Subcutaneous abdominal adipose tissue (tissue), 5 donors: Measurements from ENCODE around the gene SNRPA1.
"Not testable (repeated sequence)": the region's sequence is repeated elsewhere in the genome, so short reads cannot be mapped to it uniquely, and the experiment has no call there.

ENCODE experiments used
- H3K27ac ChIP-seq: one replicate; pipeline ENCODE4 v1.7.0; 2013; ENCODE audit warnings: low read depth, mild to moderate bottlenecking, inconsistent platforms, low read length, moderate library complexity
- H3K27me3 ChIP-seq, 5 donors: one replicate each; pipeline ENCODE4 v1.7.0; 2013; ENCODE audit warnings: low read length in 5 of 5, inconsistent platforms in 1 of 5; ENCODE audit not compliant: control insufficient read depth in 5 of 5, insufficient read depth in 4 of 5
- H3K36me3 ChIP-seq, 5 donors: one replicate each; pipeline ENCODE4 v1.7.0; 2013; ENCODE audit warnings: low read length in 5 of 5; ENCODE audit not compliant: control insufficient read depth in 5 of 5, insufficient read depth in 5 of 5
- H3K4me1 ChIP-seq, 5 donors: one replicate each; pipeline ENCODE4 v1.7.0; 2013; ENCODE audit warnings: low read length in 5 of 5, mild to moderate bottlenecking in 3 of 5, moderate library complexity in 1 of 5; ENCODE audit not compliant: control insufficient read depth in 5 of 5, insufficient read depth in 5 of 5
- H3K4me3 ChIP-seq, 5 donors: one replicate each; pipeline ENCODE4 v1.7.0; 2013; ENCODE audit warnings: low read length in 5 of 5, low read depth in 1 of 5
- H3K9ac ChIP-seq, 5 donors: one replicate each; pipeline ENCODE4 v1.7.0; 2013; ENCODE audit warnings: low read length in 5 of 5, mild to moderate bottlenecking in 4 of 5, moderate library complexity in 3 of 5
- H3K9me3 ChIP-seq, 5 donors: one replicate each; pipeline ENCODE4 v1.7.0; 2013; ENCODE audit warnings: low read length in 5 of 5; ENCODE audit not compliant: control insufficient read depth in 5 of 5
- donor health status: healthy.
- donor health status: healthy.
- donor health status: healthy.
- donor health status: healthy.
- donor health status: healthy.

Gene SNRPA1

DNA sequence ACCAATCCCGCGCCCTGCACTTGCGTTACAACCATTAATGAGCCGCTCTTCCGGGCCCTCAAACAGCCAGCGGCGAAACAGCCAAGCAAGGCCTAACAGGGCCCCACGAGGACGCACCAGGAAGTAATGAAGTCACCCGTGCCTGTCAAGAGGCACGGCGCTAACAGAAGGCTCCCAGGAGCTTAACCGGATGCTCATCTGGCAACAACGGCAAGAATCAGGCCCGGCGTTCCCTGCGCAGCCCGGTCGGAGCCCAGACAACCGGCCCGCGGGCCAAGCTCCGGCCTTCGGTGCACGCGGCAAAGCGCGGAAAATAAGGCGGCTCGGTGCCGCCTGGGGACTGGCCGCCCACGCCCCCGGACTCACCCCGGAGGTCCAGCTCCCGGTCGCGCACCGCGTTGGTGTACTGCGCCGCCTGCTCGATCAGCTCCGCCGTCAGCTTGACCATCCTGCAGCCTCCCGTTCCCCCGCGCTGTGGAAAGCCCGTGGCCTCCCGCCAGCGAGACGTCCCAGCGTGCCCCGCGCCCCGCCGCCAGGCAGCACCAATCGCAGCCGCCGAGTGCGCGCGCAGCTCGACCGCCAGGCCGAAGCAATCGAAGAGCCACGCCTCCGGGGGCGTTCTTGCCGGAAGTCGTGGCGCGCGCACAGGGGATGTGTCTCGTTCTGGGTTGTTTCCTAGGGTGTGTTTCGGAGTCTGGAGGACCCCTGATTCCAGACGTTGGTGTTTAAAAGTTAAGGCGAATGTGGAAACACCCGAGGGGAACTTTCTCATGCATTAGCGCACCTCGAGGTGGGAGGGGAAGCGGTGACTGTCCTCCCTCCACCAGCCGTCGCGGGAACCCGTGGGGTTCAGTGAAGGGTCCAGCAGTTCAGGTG, at the start of gene SNRPA1:
Gene SNRPA1 (minus strand): TSS at position 518 of the 876 bp plus-strand sequence. CDS start 70 bp downstream, at position 448.
- H3K4me3 ChIP-seq, result peak within 1 kb of the TSS; percentile 86 to 99 (median 96)
- peak within 1 kb of the TSS; percentile 89 to 96 (median 95) for H3K9ac ChIP-seq
- no peaks in the 10 kb centered on the region for H3K27me3 ChIP-seq
- H3K9me3 ChIP-seq, result no peaks in the 10 kb centered on the region
- H3K36me3 ChIP-seq, result peaks cover 0 to 12% (median 4%) of the 10 kb centered on the region in 5 donors
- peak within 1 kb of the TSS; percentile 95 for H3K27ac ChIP-seq
- H3K4me1 ChIP-seq, result peaks cover 7 to 27% (median 24%) of the 10 kb centered on the region in 5 donors

DNA sequence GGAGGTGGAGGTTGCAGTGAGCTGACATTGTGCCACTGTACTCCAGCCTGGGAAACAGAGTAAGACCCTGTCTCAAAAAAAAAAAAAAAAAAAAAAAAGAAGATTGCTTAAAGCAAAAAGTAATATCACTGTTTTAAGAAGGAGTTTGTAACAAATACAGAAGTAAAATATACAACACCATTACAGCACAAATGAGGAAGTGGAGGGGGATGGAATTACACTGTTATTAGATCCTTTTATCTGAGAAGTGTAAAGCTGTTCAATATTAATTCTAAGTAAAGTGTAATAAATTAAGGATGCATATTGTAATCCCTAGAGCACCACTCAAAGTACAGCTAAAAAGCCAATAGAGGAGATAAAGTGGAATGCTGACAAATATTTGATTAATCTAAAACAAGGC, 47.0 kb upstream of the SNRPA1 start:
- no peaks in the 10 kb centered on the region for H3K9me3 ChIP-seq
- no peaks in the 10 kb centered on the region for H3K4me1 ChIP-seq
- H3K4me3 ChIP-seq, result no peak overlapping the region
- H3K27ac ChIP-seq, result no peak overlapping the region
- H3K27me3 ChIP-seq, result peaks cover 0 to 3% (median 3%) of the 10 kb centered on the region in 5 donors
- no peak overlapping the region for H3K9ac ChIP-seq
- H3K36me3 ChIP-seq, result no peaks in the 10 kb centered on the region

DNA sequence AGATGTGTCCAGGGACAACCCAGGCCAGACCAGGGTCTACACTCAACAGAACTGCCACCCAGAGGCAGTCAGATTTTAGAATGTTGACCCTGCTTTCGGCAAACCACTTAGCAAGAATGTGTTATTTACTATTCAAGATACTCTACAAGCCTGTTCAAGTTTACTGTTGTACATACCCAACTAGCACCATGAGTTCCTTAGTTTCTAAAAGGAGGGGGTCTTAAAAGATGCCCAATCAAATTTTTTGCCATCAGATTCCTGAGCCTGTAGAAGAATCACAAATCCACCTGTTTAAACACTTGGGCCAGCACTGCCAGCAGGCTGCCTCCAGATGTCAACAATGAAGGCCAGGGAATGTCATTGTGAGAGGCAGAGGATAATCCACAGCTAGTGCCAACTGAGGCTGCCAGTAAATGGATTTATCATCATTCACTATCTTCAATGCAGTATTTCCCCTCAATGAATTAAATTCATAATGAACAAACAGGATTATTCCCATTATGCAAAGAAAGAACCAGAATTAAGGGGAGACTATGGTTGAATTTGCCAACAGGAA, 43.5 kb upstream of the SNRPA1 start:
- H3K9ac ChIP-seq, result no peak overlapping the region
- peaks cover 0 to 3% (median 3%) of the 10 kb centered on the region in 5 donors for H3K27me3 ChIP-seq
- no peak overlapping the region for H3K4me3 ChIP-seq
- no peak overlapping the region for H3K27ac ChIP-seq
- H3K4me1 ChIP-seq, result no peaks in the 10 kb centered on the region
- peaks cover 0 to 7% (median 2%) of the 10 kb centered on the region in 5 donors for H3K9me3 ChIP-seq
- H3K36me3 ChIP-seq, result no peaks in the 10 kb centered on the region

DNA sequence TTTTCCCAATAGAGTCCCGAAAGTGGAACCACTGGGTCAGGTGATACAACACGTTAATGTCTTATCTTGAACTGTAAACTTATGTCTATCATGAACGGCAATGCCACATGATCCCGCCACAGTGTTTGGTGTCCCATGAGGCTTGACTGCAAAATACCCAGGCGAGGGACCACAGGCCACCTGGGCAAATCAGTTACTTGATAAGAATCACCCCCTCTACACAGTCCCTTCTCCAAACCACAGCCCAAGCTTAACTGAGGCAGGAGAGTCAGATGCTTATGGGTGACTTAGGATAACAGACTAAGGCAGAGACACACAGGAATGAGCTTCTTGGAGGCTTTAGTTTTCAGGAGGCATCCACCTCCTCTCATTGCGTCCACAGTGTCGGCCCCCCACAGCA, 42.9 kb upstream of the SNRPA1 start:
- no peaks in the 10 kb centered on the region for H3K36me3 ChIP-seq
- H3K27me3 ChIP-seq, result peaks cover 0 to 3% (median 3%) of the 10 kb centered on the region in 5 donors
- H3K9me3 ChIP-seq, result peaks cover 0 to 7% (median 2%) of the 10 kb centered on the region in 5 donors
- H3K9ac ChIP-seq, result no peak overlapping the region
- no peak overlapping the region for H3K27ac ChIP-seq
- no peak overlapping the region for H3K4me3 ChIP-seq
- H3K4me1 ChIP-seq, result no peaks in the 10 kb centered on the region

DNA sequence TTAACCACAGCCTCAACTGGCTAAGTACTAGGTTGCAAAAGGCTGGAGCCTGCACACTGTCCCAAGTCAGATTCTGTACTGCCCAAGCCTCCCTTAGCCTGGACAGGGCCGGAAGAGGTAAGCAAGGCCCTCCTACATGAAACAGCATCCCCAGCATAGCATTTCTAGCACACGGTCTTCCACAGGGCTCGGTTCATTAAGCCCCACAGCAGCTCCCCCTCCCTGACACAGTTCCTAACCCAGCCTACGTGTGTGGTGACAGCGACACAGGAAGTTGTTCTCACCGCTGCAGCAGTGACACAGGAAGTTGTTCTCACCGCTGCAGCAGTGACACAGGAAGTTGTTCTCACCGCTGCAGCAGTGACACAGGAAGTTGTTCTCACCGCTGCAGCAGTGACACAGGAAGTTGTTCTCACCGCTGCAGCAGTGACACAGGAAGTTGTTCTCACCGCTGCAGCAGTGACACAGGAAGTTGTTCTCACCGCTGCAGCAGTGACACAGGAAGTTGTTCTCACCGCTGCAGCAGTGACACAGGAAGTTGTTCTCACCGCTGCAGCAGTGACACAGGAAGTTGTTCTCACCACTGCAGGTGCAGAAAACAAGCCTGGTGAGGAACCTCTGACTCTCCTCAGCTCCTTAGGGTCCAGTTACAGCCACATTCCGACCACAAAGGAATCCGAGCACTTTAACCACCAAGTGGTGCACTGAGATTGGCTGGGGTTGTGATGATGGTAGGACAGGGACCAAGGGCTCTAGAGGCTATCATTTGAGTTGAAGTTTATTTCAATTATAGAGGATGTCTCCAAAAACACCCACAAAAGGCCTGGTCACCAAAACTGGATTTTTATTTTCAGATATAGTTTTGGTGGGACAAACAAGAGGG, 39.1 kb upstream of the SNRPA1 start:
- not testable (repeated sequence) for H3K4me1 ChIP-seq, H3K27ac ChIP-seq, H3K9ac ChIP-seq, H3K9me3 ChIP-seq, H3K36me3 ChIP-seq
- peak overlapping the region in 1 of 5 donors; percentile 5 for H3K4me3 ChIP-seq
- H3K27me3 ChIP-seq, result peaks cover 0 to 13% (median 2%) of the 10 kb centered on the region in 5 donors

DNA sequence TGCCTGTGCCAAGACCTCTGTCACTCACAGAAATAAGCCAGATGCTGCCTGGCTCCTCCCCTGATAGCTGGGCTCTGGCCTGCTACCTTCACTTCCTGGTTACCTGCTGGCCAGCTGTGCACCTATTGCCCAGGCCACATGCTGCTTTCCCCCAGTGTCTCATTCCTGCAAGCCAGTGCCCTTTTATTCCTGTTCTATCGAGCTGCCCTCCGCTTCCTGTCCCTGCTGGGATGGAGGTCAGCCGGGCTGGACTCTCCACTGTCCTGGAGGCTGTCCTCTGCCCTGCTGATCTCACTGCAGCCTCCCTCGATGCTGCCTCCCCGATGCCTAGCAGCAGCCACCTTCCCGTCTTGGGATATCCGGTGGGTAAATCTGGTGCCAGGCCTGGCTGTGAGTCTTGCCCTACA, 37.0 kb upstream of the SNRPA1 start:
- H3K9me3 ChIP-seq, result peaks cover 0 to 7% (median 2%) of the 10 kb centered on the region in 5 donors
- no peak overlapping the region for H3K27ac ChIP-seq
- H3K36me3 ChIP-seq, result no peaks in the 10 kb centered on the region
- no peak overlapping the region for H3K4me3 ChIP-seq
- H3K27me3 ChIP-seq, result peaks cover 0 to 10% (median 2%) of the 10 kb centered on the region in 5 donors
- no peak overlapping the region for H3K9ac ChIP-seq
- H3K4me1 ChIP-seq, result no peaks in the 10 kb centered on the region

DNA sequence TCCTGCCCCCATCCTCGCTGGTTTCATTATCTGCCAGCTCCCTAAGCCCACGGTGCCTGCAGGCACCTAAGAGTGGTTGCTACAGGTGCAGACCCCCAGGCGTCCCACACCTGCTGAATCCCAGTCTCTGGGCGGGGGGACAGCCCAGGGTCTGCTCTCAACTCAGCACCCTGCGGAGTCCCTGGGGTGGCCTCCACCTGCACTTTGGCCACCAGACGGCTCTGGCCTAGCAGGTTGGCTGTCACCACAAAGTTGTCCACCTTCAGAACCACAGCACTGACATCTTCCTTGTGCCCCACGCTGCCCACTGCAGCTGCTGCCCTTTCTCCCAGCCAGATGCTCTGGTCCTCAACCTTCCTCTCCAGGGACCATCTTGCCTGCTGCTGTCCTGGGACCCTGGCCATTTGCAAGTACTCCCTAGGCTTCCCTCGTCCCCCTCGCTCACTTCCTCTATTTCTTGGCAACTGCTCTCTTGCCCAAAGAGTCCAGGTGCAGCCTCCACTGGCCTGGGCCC, 34.9 kb upstream of the SNRPA1 start:
- peaks cover 0 to 7% (median 2%) of the 10 kb centered on the region in 5 donors for H3K9me3 ChIP-seq
- H3K27ac ChIP-seq, result no peak overlapping the region
- no peak overlapping the region for H3K4me3 ChIP-seq
- peaks cover 4 to 11% (median 8%) of the 10 kb centered on the region in 5 donors for H3K27me3 ChIP-seq
- no peak overlapping the region for H3K9ac ChIP-seq
- H3K36me3 ChIP-seq, result no peaks in the 10 kb centered on the region
- H3K4me1 ChIP-seq, result no peaks in the 10 kb centered on the region

DNA sequence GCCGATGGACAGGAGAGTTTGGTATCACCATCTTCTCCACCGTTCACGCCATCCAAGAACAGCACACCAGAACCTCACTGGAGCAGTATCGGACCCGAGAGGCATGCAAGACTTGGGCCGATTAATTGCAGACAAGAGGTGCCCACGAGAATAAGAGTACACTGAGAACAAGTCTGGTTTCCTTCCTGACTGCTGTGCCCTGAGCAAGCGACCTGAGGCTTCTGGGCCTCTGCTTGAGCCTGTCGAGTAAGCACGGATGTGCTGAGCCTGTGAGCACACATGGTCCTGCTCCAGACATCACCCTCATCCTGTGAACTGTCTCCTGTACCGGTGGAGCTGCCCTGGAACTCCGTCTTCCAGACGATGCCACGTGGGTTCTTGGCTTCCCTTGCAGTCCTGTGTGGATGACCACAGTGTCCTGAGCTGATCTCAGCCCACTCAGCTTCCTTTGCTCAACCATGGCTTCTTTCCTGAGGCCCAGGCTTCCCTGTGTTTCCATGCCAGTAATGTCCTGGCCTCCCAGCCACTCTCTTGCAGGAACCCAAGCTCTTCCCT, 34.3 kb upstream of the SNRPA1 start:
- peaks cover 0 to 6% (median 2%) of the 10 kb centered on the region in 5 donors for H3K9me3 ChIP-seq
- H3K27me3 ChIP-seq, result peaks cover 4 to 11% (median 8%) of the 10 kb centered on the region in 5 donors
- no peaks in the 10 kb centered on the region for H3K4me1 ChIP-seq
- no peaks in the 10 kb centered on the region for H3K36me3 ChIP-seq
- no peak overlapping the region for H3K4me3 ChIP-seq
- no peak overlapping the region for H3K27ac ChIP-seq
- H3K9ac ChIP-seq, result no peak overlapping the region

DNA sequence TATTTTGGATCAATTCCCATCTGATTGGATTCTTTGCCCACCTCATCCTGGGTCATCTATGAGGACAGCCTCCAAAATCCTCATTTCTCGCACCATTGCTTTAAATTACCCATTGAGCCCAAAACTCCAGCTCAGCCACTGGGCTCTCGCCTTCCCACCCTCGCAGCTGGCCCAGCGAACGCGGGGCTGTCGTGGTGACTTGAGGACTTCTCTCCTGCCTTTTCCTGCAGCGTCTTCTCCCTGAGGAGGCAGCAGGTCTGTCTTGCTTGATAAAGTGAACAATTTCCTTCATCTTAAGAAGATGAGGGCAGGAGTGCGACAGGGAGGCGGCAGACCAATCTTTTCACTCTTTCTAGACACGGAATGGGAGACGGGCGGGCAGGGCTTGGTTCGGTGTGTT, 33.0 kb upstream of the SNRPA1 start:
- no peaks in the 10 kb centered on the region for H3K4me1 ChIP-seq
- H3K36me3 ChIP-seq, result no peaks in the 10 kb centered on the region
- H3K9me3 ChIP-seq, result no peaks in the 10 kb centered on the region
- H3K27ac ChIP-seq, result no peak overlapping the region
- H3K4me3 ChIP-seq, result no peak overlapping the region
- peaks cover 4 to 11% (median 11%) of the 10 kb centered on the region in 5 donors for H3K27me3 ChIP-seq
- no peak overlapping the region for H3K9ac ChIP-seq
